Dedifferentiated amniotic fluid mesenchymal stem cell (primary cell): Measurements from ENCODE around the gene FOXP2.

Experiments used
- DNase-seq: peaks from one replicate; pipeline ENCODE4 v3.0.0-alpha.2; 2016; ENCODE audit errors: extremely low spot score

FOXP2 gene

DNA sequence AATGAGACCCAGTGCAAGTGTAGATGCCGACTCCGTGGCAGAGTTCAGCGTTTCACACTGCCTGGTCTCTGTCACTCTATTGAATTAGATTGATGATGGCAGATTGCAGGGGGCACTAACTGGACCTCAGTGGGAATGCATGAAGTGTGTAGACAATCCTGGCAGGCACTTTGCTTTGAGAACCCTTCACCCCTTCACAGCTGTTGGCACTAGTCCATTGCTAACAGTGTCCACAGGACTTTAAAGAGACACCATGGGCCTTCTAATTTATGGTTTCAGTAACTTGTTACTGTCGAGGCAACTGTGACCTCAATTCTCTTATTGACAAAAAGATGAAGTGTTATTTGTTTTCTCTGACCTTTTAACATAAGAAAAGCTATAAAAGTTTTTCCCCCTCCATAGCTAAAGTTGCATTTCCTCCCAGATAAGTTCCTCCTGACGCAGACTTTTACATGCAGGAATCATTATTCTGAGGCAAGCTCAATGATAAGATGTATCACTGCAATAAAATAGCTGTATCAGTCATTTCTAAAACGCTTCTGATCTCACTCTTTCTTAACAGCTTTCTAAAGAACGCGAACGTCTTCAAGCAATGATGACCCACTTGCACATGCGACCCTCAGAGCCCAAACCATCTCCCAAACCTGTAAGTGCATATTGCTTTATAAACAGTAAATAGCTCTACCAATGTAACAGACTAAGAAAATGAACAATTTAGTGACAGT is 238.9 kb downstream of the FOXP2 start:
- DNase-seq, result no peak

DNA sequence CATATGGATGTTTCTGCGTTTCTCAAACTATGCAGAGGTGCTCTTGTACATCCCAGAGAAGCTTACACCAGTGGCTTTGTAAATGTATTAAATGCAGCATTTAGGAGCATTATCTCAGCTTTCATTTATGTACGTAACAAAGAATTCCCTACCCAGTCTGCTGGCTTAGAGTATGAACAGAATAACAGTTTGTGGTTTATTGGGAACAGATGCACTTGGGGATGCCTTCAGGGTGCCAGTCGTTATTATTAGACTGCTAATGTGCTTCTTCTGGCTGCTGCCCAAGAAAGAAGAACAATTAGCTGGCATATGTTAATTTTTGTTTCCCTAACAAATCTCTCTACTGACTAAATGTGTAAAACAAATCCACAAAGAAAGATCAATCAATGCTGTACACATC is 241.9 kb downstream of the FOXP2 start:
- no peak for DNase-seq

DNA sequence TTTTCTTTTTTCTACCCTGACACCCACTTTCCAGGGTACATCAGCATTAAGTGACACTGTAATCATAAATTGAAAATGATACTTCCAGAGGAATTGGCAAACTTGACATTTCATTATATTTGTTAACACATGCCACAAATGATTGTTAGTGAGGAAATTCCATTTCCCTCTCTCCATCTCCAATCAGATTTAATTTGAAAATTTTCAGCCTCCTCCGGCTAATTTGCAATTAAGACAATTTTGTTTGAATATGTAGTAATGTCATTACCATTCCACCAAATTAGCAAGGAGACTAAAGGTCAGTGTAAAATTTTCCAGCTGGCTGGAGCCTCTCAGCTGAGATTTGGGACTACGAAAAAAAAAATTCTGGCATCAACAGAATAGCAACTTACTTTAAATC is 242.7 kb downstream of the FOXP2 start:
- DNase-seq, result no peak

DNA sequence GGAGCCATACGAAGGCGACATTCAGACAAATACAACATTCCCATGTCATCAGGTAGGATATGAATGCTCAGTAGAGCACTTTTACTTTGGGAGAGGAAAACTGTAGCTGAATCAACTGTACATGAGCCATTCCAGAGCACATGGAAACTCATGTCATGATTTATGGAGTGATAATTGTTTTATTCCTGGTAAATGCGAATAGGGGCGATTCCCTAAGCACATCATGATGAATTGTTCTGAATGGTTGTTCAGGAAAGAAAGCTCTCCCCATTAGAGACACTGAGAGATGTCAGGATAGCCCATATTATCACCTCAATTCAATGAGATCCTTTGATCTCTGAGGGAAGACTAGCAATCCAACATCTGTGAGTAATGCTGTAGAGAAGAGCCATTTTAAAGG is 243.6 kb downstream of the FOXP2 start:
- no peak for DNase-seq

DNA sequence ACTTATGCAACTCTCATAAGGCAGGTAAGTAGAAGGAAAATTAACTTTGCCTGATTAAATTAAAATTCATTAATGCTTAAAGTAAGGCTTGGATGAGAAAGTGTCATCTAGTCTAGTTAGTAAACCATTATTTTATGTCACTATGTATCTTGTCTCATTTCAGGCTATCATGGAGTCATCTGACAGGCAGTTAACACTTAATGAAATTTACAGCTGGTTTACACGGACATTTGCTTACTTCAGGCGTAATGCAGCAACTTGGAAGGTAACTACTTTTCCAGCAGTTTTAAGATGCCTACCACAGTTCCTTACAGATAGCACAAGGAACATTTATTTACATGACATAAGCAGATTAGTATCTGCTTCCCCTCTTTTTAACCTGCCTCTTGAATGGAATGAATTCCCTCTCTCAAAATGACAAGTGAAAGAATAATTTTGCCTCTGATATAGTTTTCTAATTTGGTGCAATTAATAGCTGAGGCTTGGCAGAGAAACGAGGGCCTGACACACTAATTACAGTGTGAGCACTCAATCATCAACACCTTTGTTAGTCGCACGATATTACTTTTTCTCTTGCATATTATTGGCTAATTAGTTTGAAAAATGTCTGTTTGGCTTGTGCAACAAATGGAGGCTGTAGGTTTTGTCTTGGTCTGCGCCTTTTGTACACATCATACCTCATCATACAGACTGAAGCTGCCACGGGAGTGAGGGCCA is 245.0 kb downstream of the FOXP2 start:
- no peak for DNase-seq

DNA sequence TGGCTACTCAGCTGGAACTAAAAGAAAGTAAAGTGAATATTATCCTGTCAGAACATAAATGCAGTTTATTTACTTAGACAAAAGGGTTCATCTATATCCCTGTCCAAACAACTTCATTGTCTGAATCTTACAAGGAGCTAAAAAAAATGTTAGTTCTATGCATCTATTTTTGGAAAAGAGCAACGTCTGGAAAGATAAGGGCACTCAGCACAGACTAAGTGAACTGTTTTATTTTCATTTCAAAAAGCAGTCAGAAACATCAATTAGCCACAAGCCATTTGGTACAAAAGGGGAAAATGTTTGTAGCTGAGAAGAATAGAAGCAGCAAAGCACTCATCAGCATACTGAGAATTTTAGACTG is 245.5 kb downstream of the FOXP2 start:
- no peak for DNase-seq

DNA sequence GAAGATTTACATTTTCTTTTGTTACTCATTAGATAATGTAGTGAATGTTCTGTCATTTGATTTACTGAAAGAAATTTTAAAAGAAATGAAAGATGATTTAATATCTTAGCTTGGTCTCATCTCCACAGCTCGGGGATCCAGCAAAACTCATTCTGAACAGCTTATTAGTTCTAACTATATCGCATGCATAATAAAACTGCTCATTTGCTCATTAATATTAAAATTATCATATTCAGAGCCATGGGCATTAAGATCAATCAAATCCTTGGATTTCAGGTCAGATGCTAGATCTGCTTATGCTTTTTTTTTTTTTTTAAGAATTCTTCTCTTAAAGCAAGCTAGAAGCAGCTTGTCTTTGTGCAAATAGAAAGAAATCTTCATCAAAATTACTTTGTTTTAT is 246.1 kb downstream of the FOXP2 start:
- no peak for DNase-seq

DNA sequence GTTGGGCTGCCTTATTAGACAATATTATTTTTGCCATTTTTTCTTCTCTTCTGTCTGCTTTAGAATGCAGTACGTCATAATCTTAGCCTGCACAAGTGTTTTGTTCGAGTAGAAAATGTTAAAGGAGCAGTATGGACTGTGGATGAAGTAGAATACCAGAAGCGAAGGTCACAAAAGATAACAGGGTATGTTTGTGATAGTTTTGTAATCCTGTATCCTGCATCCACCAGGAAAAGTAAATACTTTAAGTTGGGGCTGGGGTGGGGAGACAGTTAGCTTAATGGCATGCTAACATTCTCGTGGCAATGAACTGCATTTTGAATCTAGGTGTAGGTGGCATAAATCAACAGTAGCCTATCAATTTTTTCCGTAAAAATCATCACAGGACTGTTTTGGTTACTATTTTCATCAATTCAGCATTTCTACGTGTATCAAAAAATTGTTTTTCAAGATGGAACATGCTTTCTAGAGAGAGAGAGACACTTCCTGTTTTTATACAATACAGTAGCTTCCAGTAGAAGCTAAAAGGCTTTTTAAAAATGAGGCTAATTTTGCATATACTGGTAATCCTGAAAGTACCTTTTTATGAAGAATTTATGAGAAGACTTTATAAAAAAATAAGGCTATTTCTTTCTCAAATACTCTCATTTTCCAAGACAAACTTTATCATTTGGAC is 247.5 kb downstream of the FOXP2 start:
- no peak for DNase-seq

DNA sequence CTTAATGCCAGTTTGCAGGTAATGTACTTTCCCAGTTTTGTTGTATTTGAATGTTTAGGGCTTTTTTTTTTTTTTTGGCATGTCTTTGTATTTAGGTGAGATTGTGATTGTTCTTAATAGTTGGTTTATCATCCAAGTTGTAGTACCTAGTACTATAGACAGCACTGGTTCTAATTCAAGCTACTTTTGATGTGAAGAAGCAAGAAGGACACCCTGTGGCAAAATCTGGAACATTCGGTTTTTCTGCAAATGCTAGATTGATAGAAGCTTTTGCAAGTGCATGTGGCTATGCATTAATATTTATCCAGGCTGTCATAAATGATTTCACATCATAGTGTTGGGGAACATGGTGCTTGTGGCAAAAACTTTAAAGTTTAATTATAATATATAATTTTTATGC is 248.9 kb downstream of the FOXP2 start:
- DNase-seq, result peak; percentile 19

DNA sequence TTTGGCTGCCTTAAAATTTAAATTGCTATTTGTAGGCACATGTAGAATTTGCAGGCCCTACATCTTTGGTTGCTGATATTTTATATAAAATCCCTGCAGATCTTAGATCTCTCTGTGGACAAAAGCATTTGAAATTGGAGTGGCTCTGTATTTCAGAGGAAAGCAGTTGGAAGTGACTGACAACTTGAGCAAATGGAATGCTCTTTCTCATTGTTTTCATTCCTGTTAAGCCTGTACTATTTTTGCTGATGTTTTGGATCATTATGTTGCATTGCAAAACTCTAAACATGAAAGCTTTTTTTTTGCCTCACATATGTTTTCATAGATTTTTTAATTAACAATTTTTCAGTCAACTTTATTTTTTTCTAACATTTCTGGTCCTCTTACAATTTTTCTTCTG is 256.1 kb downstream of the FOXP2 start:
- DNase-seq, result peak; percentile 52

DNA sequence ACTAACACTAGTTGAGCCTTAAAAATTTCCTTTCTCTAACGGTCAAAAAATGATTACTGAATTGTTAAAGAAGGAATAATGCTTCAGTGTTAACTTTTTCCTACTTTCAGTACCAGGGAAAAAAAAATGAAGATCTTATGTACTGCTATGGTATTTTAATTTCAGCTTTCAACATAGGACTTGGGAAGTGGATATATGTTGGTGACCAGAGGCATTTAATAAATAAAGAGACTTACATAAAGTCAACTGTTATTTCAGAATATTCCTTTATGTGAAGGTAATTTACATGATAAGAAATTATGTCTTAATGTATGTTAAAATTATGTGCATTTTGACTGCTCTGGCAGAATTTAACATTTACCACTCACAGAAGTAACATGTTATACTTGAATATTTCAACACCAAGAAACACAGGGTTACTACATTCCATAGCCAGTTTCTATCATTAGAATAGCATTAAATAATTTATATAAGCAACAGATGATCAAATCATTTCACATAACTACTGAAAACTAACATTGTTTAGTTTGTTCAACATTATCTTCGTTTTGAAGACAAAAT is 257.0 kb downstream of the FOXP2 start:
- no peak for DNase-seq

DNA sequence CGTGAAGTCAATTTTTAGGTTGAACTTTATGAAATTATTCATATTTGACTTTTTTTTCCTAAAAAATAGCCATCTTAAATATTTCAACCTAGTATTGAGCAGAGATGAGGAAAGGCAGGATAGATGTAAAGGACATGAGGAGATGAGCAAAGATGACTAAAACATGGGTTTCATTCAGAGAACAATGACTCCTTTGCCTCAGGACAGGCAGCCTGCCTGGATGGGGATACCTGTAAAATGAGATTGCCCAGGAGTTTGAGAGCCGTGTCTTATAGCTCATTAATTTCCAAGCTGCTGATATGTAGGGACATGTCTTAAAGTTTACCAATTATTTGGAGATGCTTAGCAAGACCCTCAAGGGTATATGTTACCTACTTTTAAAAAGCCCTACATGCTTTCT is 263.5 kb downstream of the FOXP2 start:
- no peak for DNase-seq

DNA sequence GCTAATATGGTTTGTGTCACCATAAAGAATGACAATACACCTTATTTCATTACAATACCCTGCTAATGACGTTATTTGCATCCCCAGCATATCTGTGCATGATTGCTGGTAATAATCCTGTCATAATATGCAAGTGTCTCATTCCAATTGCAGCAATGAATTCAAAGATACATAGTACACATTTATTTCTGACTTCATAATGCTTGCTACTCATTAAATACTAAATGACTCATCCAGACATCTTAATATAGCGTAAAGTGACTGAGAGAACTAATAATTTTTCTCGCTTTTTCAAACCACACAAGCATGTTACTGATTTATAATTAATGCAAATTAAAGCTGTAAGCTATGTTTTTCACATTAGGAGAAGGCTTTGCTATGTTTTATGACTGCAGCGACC is 272.6 kb downstream of the FOXP2 start:
- no peak for DNase-seq

DNA sequence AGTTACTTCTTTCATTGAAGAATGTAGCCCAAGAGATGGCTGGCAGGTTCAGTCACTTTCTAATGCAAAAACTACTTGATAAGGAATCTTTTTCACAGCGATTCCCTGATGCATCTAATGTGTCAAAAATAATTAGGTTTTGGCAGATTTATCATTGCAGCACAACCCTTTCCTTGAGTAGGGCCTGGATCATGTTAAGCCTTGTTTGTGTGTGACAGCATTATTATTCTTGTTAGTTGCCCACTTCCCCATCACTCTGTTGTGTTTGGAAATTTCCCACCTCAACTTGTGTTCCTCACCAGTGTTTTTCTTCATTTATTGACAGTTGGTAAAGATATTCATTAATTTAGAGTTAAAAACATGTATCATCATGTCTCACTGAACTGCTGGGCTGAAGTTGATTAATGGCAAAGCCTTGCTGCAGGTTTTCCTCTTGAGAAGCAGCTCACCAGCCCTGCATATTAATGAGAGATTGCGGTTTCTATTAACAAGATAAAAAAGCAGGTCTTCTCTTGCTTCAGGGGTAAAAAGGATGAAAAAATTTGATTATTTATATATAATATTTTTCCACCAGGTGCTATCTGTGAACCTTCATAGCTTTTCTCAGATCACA is 273.9 kb downstream of the FOXP2 start:
- DNase-seq, result no peak

DNA sequence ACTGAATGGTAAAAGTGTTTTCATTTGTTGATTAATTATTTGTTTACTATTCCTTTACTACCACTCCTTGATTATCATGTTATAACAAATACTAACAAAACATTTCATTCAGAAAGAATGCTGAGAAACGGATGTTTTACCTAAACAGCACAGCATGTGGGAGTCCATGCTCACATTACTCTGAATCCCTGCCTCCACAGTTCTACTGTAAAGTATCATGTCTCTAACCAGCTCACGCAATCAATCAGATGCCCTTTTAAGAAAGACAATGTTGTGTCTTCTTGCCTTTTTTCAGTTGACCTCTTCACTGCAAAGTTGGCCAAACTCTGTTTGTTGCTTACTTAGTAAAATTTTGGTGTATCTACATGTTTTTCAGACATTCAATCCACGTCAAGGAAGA is 274.8 kb downstream of the FOXP2 start:
- no peak for DNase-seq

DNA sequence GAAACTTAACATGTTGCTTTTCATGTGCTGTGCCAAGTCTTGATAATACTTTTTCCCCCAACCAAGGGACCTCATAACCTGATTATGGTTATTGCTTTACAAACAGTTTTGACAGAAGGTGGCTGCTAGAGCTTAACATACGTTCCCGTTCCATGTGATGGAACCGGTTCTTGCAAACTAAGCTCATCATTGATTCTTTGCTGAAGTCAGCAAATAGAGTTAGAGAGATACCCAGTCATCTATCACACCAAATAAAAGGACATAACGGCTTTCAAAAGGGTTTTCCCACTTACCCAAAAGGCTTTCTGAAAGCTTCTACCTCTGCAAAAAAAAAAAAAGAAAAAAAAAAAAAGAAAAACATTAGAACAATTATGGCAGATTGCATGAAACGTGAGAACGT is 277.0 kb downstream of the FOXP2 start:
- no peak for DNase-seq

DNA sequence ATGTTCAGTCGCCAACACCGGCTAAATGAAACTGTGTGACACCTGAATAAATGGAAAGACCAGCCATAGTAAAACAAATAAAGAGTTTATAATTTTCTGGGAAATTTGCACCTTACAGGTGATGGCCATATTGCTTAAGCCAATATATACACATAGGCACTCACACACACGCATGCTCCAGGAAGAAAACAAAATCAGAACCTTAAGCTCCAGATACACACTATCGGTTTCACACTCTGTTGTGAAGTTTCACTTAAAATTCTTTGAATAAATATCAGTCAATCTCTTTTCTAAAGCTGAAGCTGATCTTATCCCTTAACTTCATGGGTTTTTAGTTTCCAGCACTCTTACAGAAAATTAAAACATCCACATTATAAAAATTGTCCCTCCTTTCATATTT is 280.6 kb downstream of the FOXP2 start:
- DNase-seq, result no peak

DNA sequence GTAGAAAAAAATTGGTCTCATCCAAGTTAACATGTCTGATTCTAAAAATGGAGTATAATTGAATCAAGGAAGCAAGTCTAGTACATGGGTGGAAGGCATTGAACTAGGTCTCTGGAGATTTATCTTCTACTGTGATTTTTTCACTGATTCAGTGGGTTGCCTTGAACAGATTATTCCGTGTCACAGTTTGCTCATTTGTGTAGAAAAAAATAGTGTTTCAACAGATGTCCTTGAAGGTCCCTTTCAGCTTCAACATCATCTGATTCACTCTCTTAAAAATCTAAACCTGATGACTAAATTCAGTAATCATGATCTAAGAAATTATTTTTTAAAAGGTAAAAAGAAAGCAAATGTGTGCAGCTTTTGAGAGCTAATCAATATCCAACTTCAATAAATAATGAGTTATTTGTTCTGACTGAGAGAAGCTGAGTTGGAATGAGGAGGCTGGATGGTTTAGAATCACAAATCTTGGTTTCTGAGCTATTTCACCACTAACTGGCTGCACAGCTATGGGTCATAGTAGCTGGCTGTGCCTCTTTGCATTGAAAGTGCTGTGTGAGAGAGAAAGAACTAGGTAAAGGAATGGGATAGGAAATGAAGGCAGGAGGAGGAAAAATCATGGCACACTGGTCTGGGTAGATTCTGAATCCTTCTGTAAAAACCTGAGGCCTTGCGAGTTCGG is 285.8 kb downstream of the FOXP2 start:
- DNase-seq, result no peak

DNA sequence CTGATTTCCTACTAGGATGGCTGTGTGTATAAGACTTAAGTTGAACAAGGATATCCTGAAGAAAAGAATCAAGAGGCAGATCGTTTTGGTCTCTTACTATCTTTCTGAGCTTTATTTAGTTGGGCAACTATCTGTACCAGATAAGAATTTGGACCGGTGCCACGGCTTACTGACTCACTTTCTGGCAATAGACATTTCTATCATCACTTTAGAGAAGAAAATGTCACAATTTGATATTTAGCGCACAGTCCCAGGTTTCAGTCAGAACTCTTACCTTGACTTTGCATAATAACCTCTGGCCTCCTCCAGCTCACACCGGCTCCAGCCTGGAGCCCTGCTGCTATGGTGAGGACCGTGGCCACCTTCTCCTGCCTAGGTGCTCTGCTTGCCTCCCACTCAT is 289.1 kb downstream of the FOXP2 start:
- no peak for DNase-seq

DNA sequence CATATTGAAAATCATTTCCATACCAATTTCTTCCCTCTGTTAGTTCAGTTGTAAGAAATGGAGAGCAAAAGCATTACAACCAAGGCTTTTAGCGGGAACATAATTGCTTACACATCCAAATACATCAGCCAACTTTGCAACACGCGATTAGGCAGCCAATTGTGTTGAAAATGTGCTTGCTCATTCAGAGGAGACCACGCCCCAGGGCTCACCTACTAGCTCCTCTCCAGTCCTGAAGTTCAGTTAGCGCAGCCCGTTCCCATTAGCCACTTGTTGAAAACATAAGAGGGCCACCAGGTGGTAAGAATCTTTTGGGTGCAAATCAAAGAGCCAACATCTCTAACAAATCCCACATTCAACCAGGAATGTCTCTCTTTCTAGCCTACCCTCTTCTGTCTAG is 294.0 kb downstream of the FOXP2 start:
- DNase-seq, result no peak

DNA sequence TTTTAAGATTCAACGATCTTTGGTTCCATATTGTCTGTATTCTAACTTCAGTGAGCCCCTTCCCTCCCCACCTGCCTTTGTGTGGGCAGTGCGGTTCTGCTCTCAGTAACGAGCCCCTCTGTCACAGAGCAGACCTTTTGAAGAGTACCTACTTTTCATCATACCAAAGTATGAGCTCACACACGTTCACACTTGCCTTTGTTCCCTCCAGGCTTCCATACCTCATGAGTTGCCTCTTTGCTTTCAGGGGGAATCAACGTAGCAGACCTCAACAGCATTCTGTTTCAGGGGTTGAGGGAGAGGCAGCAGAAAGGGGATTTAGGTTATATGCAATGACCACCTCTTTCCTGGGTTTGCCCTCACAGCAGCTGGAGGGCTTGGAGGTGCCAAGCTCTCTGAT is 295.9 kb downstream of the FOXP2 start:
- no peak for DNase-seq

DNA sequence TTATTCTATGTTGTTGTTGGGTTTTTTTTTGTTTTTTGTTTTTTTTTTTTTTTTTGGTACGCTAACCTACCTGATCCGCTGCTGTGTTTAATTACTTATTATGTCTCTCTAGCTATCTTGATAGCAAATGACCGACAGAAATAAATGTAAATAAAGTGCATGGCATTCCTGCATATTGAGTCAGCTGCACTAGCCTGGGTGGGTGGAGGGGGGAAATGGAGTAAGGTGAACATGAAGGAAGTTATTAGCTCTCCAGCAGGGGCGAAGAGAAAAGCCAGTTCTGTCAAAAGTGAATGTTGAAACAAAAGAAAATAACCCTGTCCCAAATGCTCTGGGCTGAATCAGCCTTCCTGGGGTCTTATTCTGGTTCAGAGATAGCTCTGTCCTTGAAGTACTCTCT is 296.6 kb downstream of the FOXP2 start:
- no peak for DNase-seq
